GM10266 (cell line): ENCODE measurements around the gene KCNJ5.

Experiments
- DNase-seq: peaks from one replicate; pipeline ENCODE4 v3.0.0; 2012; ENCODE audit errors: extremely low spot score
- TF ChIP-seq, protein P1 (sequence below): IDR thresholded peaks from 2 replicates; pipeline ENCODE4 v1.5.1; 2012; ENCODE audit warnings: mild to moderate bottlenecking, low read depth; ENCODE audit not compliant: control insufficient read depth, insufficient read depth; ENCODE audit errors: missing control alignments

Gene KCNJ5

DNA sequence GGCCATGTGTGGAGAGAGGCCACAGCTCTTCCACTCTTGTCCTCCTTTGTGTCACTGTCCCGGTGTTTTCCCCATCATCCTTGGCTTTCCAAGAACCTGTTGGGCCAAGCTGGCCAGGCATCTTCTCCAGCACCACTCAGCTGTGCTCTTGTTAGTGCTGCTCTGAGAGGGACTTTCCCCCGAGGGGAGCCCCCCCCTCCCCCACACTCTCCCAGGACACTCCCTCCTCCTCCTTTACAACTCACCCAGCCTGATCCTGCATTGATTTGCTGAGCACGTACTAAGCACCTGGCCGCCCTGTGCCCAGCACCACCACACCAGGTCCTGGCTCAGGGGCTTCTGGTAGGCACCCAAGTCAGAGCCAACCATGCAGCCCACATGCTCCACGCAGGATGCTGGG is 38.3 kb downstream of the KCNJ5 start:
- TF ChIP-seq, protein P1, sequence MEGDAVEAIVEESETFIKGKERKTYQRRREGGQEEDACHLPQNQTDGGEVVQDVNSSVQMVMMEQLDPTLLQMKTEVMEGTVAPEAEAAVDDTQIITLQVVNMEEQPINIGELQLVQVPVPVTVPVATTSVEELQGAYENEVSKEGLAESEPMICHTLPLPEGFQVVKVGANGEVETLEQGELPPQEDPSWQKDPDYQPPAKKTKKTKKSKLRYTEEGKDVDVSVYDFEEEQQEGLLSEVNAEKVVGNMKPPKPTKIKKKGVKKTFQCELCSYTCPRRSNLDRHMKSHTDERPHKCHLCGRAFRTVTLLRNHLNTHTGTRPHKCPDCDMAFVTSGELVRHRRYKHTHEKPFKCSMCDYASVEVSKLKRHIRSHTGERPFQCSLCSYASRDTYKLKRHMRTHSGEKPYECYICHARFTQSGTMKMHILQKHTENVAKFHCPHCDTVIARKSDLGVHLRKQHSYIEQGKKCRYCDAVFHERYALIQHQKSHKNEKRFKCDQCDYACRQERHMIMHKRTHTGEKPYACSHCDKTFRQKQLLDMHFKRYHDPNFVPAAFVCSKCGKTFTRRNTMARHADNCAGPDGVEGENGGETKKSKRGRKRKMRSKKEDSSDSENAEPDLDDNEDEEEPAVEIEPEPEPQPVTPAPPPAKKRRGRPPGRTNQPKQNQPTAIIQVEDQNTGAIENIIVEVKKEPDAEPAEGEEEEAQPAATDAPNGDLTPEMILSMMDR, result no peak
- peak; percentile 45 for DNase-seq

DNA sequence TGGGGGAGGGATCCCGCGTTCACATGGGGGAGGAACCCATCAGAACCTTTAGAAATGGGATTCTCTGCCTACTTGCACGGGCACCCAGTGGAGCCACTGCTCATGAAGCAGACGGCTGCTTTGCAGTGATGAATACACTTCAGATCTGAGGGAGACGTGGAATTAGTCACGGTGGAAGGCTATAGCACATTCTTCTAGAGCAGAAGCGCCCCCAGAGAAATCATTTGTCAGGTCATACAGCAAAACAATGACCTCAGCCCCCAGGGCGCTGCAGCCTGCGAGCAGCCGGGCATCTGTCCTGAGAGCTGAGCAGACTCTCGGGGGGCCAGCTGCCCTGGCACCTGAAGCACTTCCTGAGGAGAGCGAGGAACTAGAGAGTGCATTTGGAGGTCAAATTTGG is 38.8 kb downstream of the KCNJ5 start:
- TF ChIP-seq, protein P1, result no peak
- no peak for DNase-seq

DNA sequence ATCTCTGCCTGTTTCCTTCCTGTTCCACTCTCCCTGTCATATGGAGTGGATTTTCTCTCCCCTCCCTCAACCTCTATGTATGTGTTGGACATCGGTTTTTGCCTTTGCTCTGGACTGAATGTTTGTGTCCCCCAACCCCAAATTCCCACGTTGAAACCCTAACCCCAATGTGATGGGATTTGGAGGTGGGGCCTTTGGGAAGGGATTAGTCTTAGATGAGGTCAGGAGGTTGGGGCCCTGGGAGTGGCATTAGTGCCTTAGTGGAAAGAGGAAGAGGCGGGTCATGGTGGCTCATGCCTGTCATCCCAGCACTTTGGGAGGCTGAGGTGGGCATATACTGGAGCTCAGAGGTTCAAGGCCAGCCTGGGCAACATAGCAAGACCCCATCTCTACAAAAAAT is 39.9 kb downstream of the KCNJ5 start:
- DNase-seq, result no peak

DNA sequence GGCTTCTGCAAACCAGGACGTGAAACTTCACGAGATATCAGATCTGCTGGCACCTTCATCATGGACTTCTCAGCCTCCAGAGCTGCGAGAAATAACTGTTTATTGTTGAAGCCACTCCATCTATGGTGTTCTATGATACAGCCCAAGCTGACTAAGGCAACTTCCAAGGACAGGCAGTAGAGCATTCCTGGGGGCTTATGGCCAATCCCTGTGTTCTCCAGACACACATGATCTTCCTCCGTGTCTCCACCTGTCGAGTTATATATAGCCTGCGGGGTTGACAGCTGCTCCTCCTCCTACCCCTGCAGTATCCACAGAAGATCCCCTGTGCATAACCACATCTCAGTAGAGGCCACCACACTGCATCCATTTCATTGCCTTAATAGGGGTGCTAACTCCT is 40.5 kb downstream of the KCNJ5 start:
- no peak for DNase-seq
- TF ChIP-seq, protein P1, result no peak

More for the DNA sequence above, 39.9 kb downstream of the KCNJ5 start:
- TF ChIP-seq, protein P1, result no peak

DNA sequence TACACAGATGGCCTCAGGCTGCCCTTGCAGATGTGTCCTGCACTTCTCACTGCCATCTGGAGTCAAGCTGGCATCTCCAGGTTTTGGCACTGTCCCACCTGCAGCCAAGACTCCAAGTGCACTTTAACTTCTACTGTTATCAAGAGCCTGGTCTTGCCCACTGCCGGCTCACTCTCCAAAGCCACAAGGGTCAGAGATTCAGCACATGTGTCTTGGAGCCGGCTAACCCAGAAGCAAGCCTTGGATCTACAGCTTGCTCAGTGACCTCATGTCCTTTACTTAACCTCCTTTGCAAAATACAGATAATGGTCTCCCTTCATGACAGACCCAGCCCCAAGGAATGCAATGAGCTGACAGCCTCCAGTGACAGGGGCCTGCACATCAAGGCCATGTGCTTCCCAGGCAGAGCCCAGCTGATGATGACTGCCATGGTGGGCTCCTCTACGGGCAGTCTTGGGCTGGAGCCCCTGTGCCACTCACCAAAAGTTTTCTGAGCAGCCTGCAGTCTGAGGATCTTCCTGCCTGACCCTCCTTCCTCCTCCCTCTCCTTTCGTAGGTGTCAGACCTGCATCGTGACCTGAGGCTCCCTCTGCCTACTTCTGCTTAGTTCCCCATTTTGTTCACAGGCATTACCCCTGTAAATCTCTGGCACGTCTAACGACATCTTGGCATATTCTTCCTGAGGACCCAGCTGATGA is 42.5 kb downstream of the KCNJ5 start:
- DNase-seq, result no peak
- TF ChIP-seq, protein P1, result no peak

DNA sequence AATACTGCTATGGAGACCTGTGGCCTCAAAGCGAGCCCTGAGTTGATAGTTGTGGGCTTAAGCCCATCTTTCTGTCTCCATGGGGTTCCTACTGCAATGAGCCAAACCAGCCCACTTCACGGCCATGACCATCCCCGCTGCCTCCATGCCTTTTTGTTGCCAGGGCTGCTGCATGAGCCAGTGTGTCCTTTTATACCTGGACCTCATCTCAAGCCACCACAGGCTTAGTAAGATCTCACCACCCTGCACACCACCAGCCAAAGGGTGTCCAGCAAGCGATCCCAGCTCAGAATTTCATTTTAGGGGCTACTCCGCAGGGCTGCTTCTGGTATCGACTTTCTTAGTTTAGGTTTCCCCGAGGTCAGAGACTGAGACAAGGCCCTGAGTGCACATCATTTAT is 43.2 kb downstream of the KCNJ5 start:
- TF ChIP-seq, protein P1, result no peak
- DNase-seq, result no peak

DNA sequence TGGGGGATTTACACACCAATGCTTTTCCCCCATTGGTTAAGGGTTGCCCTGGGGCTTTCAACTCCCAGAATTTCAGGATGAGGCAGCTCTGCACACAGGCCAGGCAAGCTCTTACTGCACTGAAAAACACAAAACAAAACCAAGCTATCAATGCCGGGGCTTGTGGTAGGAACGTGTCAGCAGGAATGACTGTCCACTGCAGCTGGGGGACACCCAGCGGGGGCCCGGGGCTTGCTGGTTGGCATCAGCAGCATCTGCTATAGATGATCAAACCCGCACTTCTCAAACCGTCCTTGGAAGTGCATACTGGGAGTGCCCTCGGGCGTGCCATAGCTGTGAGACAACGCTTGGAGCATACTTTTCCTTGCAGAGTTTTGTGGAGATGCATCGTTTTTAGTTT is 43.8 kb downstream of the KCNJ5 start:
- TF ChIP-seq, protein P1, result no peak
- DNase-seq, result no peak
